K562 (cell line): ENCODE data around the gene TNIK. TPM values are rescaled to one million over a fixed set of nuclear protein-coding genes. Genes with fewer than 3 reads are reported as not detected.

Experiments
- ATAC-seq: fragments of 200-7000 bp; cut with Tn5 transposase; 3 replicates; pipeline ENCODE4 v1.9.1; 2020; ENCODE audit warnings: moderate library complexity
- BruUV-seq: library from RNA; stranded (reverse); fragments of 400-500 nt; replicated peaks from 2 replicates; lab custom pipeline; 2021; lab: Mats Ljungman, UMichigan
- CTCF ChIA-PET: fragments of 300-600 bp; formaldehyde crosslinking; extraction: SDS; loops from one replicate; lab custom pipeline; 2021; ENCODE audit warnings: low intra/inter-chr PET ratio; lab: Yijun Ruan, JAX
- POLR2A ChIA-PET: fragments of 300-600, 350-650 bp; sonication (Branson Sonifier 250); formaldehyde crosslinking; extraction: SDS; loops from one replicate; lab custom pipeline; 2021; ENCODE audit warnings: antibody characterized with exemption, inconsistent platforms; lab: Yijun Ruan, JAX
- DNase-seq, 4 experiments: peaks; one replicate each; pipeline versions ENCODE4 v3.0.0 to v3.0.0-alpha.2; 2011 to 2018; ENCODE audit warnings: low spot score in 3 of 4, mixed read lengths in 3 of 4; ENCODE audit errors: extremely low read depth in 1 of 4
- FAIRE-seq: peaks from 2 replicates; lab custom pipeline; 2011; peaks lifted over from hg19 to GRCh38; lab: Jason Lieb, UNC
- H2AFZ ChIP-seq: 2 replicates; pipeline ENCODE4 v1.6.0; 2011; ENCODE audit warnings: low read depth, low read length, control low read depth, inconsistent platforms
- H3K27ac ChIP-seq: fragments of 200-600 bp; 3 replicates; pipeline ENCODE4 v1.8.0; 2011; ENCODE audit warnings: low read depth, mild to moderate bottlenecking, control low read depth, inconsistent platforms, low read length, moderate library complexity, mixed read lengths; ENCODE audit errors: extremely low read depth
- H3K27me3 ChIP-seq, 2 experiments: fragments of 300-600 bp in 1 of 2; 2 replicates in 1 of 2; 3 replicates in 1 of 2; pipeline versions ENCODE4 v1.6.0 to v1.8.0; 2011; ENCODE audit warnings: inconsistent platforms in 2 of 2, low read length in 2 of 2, mild to moderate bottlenecking in 1 of 2, mixed read lengths in 1 of 2, moderate library complexity in 1 of 2; ENCODE audit not compliant: control insufficient read depth in 2 of 2, insufficient read depth in 2 of 2
- H3K36me3 ChIP-seq: fragments of 300-600 bp; 3 replicates; pipeline ENCODE4 v1.8.0; 2011; ENCODE audit warnings: mild to moderate bottlenecking, low read length, inconsistent platforms; ENCODE audit not compliant: control insufficient read depth, insufficient read depth
- H3K4me1 ChIP-seq, 2 experiments: fragments of 200-600 bp in 1 of 2; replicated peaks in 1 of 2; 2 replicates in 1 of 2; 3 replicates in 1 of 2; pipeline versions ENCODE4 v1.5.1 to v1.8.0; 2011; ENCODE audit warnings: inconsistent platforms in 2 of 2, low read length in 2 of 2, mild to moderate bottlenecking in 1 of 2, mixed read lengths in 1 of 2, moderate library complexity in 1 of 2; ENCODE audit not compliant: control insufficient read depth in 2 of 2, insufficient read depth in 2 of 2
- H3K4me2 ChIP-seq: 2 replicates; pipeline ENCODE4 v1.6.1; 2011; ENCODE audit warnings: low read length, control low read depth, inconsistent platforms, mixed read lengths; ENCODE audit not compliant: insufficient read depth
- H3K4me3 ChIP-seq: fragments of 200-600 bp; sonication (generic), shearing (Covaris generic); 2 replicates; pipeline ENCODE4 v1.5.1; 2016; ENCODE audit warnings: control low read depth, inconsistent platforms
- H3K79me2 ChIP-seq: fragments of 200-600 bp; 3 replicates; pipeline ENCODE4 v1.8.0; 2011; ENCODE audit warnings: low read length, inconsistent platforms; ENCODE audit not compliant: control insufficient read depth, insufficient read depth
- H3K9ac ChIP-seq, 2 experiments: 2 replicates each; pipeline versions ENCODE4 v1.6.0 to v1.6.1; 2011; ENCODE audit warnings: low read depth in 2 of 2, low read length in 2 of 2, control low read depth in 1 of 2, inconsistent platforms in 1 of 2, mild to moderate bottlenecking in 1 of 2, mixed read lengths in 1 of 2; ENCODE audit not compliant: insufficient read depth in 1 of 2
- H3K9me1 ChIP-seq: one replicate; pipeline ENCODE4 v1.6.0; 2011; ENCODE audit warnings: inconsistent platforms, mild to moderate bottlenecking, low read length, moderate library complexity; ENCODE audit not compliant: control insufficient read depth, insufficient read depth
- H3K9me3 ChIP-seq: replicated peaks from 2 replicates; pipeline ENCODE4 v1.5.1; 2011; ENCODE audit warnings: low read depth, low read length, inconsistent platforms; ENCODE audit not compliant: control insufficient read depth, insufficient read depth
- H4K20me1 ChIP-seq: replicated peaks from 2 replicates; pipeline ENCODE4 v1.6.1; 2011; ENCODE audit warnings: low read length, inconsistent platforms, mixed read lengths; ENCODE audit not compliant: control insufficient read depth, insufficient read depth
- CEBPG ChIP-seq, 3 experiments: fragments of 200-800 bp in 1 of 3; sonication (Bioruptor generic) in 1 of 3; sonication (generic) in 1 of 3; formaldehyde crosslinking in 1 of 3; IDR thresholded peaks in 2 of 3; conservative IDR thresholded peaks in 1 of 3; 2 replicates each; pipeline versions ENCODE4 v1.6.1 to v1.8.0; 2016 to 2022; ENCODE audit warnings: missing compliant biosample characterization in 2 of 3, missing genetic modification characterization in 2 of 3, mild to moderate bottlenecking in 1 of 3, missing genetic modification reagents in 1 of 3
- HDAC6 ChIP-seq: IDR thresholded peaks from 2 replicates; pipeline ENCODE4 v1.6.1; 2012; ENCODE audit warnings: low read depth, mild to moderate bottlenecking, control low read depth, inconsistent platforms, low read length, moderate library complexity
- HDGF ChIP-seq: fragments of 450-650 bp; IDR thresholded peaks from 2 replicates; pipeline ENCODE4 v1.6.1; 2016
- HLTF ChIP-seq: fragments of 450-650 bp; IDR thresholded peaks from 2 replicates; pipeline ENCODE4 v1.6.1; 2016
- TBP ChIP-seq: optimal IDR thresholded peaks from 2 replicates; pipeline ENCODE3; 2011; ENCODE audit warnings: low read depth, low read length, improper control_type of control experiment
- TRIM28 ChIP-seq: fragments of 450-650 bp; IDR thresholded peaks from 2 replicates; pipeline ENCODE4 v1.6.1; 2017
- WGBS: fragments of 100-300 bp; shearing (Covaris generic); methylation state at CpG from one replicate; pipeline ENCODE4 v1.1.6; 2016; ENCODE audit warnings: low coverage, mixed read lengths; ENCODE audit not compliant: insufficient coverage; ENCODE audit errors: missing lambda C conversion rate; 5-methylcytosine and 5-hydroxymethylcytosine counted together
- in situ Hi-C: fragments of 300-500 bp; cut with MboI; formaldehyde crosslinking; loops from 4 replicates; pipeline ENCODE4 v1.15.0; 2018; ENCODE audit warnings: inconsistent platforms, mixed read lengths
- intact Hi-C: fragments of 100-400 bp; cut with micrococcal nuclease; formaldehyde crosslinking; loops from 2 replicates; pipeline ENCODE4 v1.14.2; 2022
- polyA plus RNA-seq, 8 experiments: library from polyadenylated mRNA; depleted of rRNA in 4 of 8; stranded (reverse) in 5 of 8; unstranded in 3 of 8; fragments of >200 nt; fragmentation: Nextera tagmentation in 2 of 8; fragmentation: Illumina TruSeq in 1 of 8; extraction: Ambion mirVana in 2 of 8; extraction: Trizol in 1 of 8; gene quantifications; 2 replicates each; pipeline versions ENCODE4 v1.2.1 to v1.2.3, GENCODE V29; 2011 to 2014; ENCODE audit warnings: inconsistent platforms in 1 of 8, missing spikeins in 1 of 8
- total RNA-seq, 7 experiments: library from RNA; depleted of rRNA in 6 of 7; stranded (reverse); fragments of >200 nt in 6 of 7; fragmentation: Illumina TruSeq in 2 of 7; extraction: Trizol in 2 of 7; gene quantifications; 2 replicates each; pipeline versions ENCODE4 v1.2.1 to v1.2.3, GENCODE V29; 2011 to 2021; ENCODE audit warnings: low replicate concordance in 1 of 7
- TF ChIP-seq, protein P1 (sequence below): fragments of 450-650 bp; formaldehyde crosslinking; conservative IDR thresholded peaks from 2 replicates; pipeline ENCODE4 v1.4.0; 2022; ENCODE audit warnings: mild to moderate bottlenecking, missing genetic modification characterization
- TF ChIP-seq, protein P2 (sequence below): fragments of 450-650 bp; IDR thresholded peaks from 2 replicates; pipeline ENCODE4 v1.6.1; 2016; ENCODE audit warnings: mild to moderate bottlenecking
- TF ChIP-seq, protein P3 (sequence below): fragments of 250-450 bp; sonication (Bioruptor Pico); IDR thresholded peaks from 2 replicates; pipeline ENCODE4 v1.8.0; 2021; ENCODE audit warnings: borderline replicate concordance, mild to moderate bottlenecking, moderate library complexity; ENCODE audit not compliant: poor library complexity, severe bottlenecking
- TF ChIP-seq, protein P4 (sequence below), 2 experiments: IDR thresholded peaks in 1 of 2; conservative IDR thresholded peaks in 1 of 2; 2 replicates each; pipeline ENCODE4 v1.6.1; 2016; ENCODE audit warnings: low read depth in 2 of 2, mild to moderate bottlenecking in 1 of 2, missing compliant biosample characterization in 1 of 2, missing genetic modification characterization in 1 of 2, moderate library complexity in 1 of 2

Gene TNIK
- total and polyA plus RNA-seq, 9 of the 15 experiments (the other 6 are each of a cell fraction or from before 2014, with no cell fraction given), result 6.6 to 39.0 (median 24.7) TPM

DNA sequence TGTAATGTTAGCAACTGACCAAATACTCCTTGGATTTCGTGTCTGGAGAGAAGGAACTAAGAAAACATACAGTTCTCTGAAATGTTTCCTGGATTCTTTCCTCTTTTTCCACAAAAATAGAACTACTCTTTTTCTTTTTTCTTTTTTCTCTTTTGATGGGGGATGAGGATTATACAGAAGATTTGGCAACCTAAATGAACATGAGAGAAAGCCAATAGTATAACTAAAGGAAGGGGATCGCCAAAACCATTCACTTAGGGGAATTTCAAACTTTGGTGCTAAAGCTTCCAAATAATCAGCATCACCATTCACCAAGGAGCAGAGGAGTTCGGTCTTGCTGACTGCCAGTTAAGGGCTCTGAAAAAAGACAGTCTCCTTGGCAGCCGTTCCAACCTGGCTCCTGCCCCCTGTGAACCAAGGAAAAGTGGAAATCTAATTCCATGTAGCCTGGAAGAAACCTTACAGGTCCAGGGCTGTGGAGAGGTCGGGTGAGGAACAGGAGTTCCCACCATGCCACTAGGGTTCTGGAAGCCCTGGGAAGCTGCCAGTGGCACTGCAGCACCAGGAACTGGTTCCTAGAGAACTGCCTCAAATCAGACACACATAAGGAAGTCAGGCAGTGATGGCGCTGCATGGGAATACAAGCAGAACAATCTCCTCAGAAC lies 176.9 kb downstream of the TNIK start:
- Histone ChIP-seq H3K36me3 (no peaks in the 10 kb centered on the region), H3K4me1 (peaks cover 0 to 5% of the 10 kb centered on the region in 2 experiments; a peak in 1 of 5 replicates), H3K27ac (no peak overlapping the region), H3K4me2 (no peak overlapping the region), H4K20me1 (no peaks in the 10 kb centered on the region; the same call in 1 of the 2 replicates), H2AFZ (no peak overlapping the region), H3K27me3 (no peaks in the 10 kb centered on the region)
- no peak for DNase-seq
- BruUV-seq, result no TSS peak
- ATAC-seq, result no peak
- intact Hi-C loops, result no loop called here
- WGBS, result 54% methylated on average over 6 of the region's 6 CpGs
- TF ChIP-seq TBP (no peak), HDGF (no peak), CEBPG (CRISPR knock-in tag; IDR thresholded peaks at IDR 0.05) (no peak), CEBPG (tag; conservative IDR thresholded peaks at IDR 0.05 in 1 of 2, IDR thresholded peaks at IDR 0.05 in 1 of 2) (no peak), HDAC6 (no peak), HLTF (no peak), TRIM28 (no peak)
- TF ChIP-seq, protein P1, sequence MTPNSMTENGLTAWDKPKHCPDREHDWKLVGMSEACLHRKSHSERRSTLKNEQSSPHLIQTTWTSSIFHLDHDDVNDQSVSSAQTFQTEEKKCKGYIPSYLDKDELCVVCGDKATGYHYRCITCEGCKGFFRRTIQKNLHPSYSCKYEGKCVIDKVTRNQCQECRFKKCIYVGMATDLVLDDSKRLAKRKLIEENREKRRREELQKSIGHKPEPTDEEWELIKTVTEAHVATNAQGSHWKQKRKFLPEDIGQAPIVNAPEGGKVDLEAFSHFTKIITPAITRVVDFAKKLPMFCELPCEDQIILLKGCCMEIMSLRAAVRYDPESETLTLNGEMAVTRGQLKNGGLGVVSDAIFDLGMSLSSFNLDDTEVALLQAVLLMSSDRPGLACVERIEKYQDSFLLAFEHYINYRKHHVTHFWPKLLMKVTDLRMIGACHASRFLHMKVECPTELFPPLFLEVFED (CRISPR knock-in tag), result no peak
- TF ChIP-seq, protein P2, sequence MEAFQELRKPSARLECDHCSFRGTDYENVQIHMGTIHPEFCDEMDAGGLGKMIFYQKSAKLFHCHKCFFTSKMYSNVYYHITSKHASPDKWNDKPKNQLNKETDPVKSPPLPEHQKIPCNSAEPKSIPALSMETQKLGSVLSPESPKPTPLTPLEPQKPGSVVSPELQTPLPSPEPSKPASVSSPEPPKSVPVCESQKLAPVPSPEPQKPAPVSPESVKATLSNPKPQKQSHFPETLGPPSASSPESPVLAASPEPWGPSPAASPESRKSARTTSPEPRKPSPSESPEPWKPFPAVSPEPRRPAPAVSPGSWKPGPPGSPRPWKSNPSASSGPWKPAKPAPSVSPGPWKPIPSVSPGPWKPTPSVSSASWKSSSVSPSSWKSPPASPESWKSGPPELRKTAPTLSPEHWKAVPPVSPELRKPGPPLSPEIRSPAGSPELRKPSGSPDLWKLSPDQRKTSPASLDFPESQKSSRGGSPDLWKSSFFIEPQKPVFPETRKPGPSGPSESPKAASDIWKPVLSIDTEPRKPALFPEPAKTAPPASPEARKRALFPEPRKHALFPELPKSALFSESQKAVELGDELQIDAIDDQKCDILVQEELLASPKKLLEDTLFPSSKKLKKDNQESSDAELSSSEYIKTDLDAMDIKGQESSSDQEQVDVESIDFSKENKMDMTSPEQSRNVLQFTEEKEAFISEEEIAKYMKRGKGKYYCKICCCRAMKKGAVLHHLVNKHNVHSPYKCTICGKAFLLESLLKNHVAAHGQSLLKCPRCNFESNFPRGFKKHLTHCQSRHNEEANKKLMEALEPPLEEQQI, result no peak
- TF ChIP-seq, protein P3, sequence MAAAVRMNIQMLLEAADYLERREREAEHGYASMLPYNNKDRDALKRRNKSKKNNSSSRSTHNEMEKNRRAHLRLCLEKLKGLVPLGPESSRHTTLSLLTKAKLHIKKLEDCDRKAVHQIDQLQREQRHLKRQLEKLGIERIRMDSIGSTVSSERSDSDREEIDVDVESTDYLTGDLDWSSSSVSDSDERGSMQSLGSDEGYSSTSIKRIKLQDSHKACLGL (CRISPR knock-in tag), result no peak
- TF ChIP-seq, protein P4, sequence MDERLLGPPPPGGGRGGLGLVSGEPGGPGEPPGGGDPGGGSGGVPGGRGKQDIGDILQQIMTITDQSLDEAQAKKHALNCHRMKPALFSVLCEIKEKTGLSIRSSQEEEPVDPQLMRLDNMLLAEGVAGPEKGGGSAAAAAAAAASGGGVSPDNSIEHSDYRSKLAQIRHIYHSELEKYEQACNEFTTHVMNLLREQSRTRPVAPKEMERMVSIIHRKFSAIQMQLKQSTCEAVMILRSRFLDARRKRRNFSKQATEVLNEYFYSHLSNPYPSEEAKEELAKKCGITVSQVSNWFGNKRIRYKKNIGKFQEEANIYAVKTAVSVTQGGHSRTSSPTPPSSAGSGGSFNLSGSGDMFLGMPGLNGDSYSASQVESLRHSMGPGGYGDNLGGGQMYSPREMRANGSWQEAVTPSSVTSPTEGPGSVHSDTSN (CRISPR knock-in tag; IDR thresholded peaks at IDR 0.05; ENCODE audit: low read depth), result no peak
- TF ChIP-seq, protein P4 (tag; conservative IDR thresholded peaks at IDR 0.05; ENCODE audit: low read depth), result no peak
- TF ChIP-seq, all 486 proteins: peak for 0
- H3K9me1 ChIP-seq, result no peaks in the 10 kb centered on the region
- CTCF ChIA-PET, result no interaction called here
- FAIRE-seq, result no peak
- in situ Hi-C loops, result no loop called here
- H3K9ac ChIP-seq, result no peak overlapping the region
- POLR2A ChIA-PET, result no interaction called here
- no peak overlapping the region for H3K4me3 ChIP-seq
- no peaks in the 10 kb centered on the region for H3K9me3 ChIP-seq
- H3K79me2 ChIP-seq, result no peaks in the 10 kb centered on the region
